GM19099 (cell line): ENCODE results near the gene PTPN21.

ENCODE experiments used
- POLR2A ChIP-seq: IDR thresholded peaks from 3 replicates; pipeline ENCODE4 v1.6.1; 2011; ENCODE audit warnings: low read depth; ENCODE audit not compliant: insufficient read length; ENCODE audit errors: extremely low read depth

The PTPN21 gene

GRCh38 chr14:88535813-88536212 lies 19.0 kb downstream of the PTPN21 start:
- no peak for TF ChIP-seq POLR2A

GRCh38 chr14:88535149-88535548 lies 19.7 kb downstream of the PTPN21 start:
- TF ChIP-seq POLR2A = no peak

GRCh38 chr14:88533064-88533602 lies 21.7 kb downstream of the PTPN21 start:
- no peak for TF ChIP-seq POLR2A

- TF ChIP-seq POLR2A = no peak
Measured at GRCh38 chr14:88522393-88522792, 32.4 kb downstream of the PTPN21 start.

- no peak for TF ChIP-seq POLR2A
Measured at GRCh38 chr14:88521818-88522217, 33.0 kb downstream of the PTPN21 start.

GRCh38 chr14:88519907-88520306 lies 34.9 kb downstream of the PTPN21 start:
- no peak for TF ChIP-seq POLR2A

GRCh38 chr14:88518592-88519512 lies 36.0 kb downstream of the PTPN21 start:
- TF ChIP-seq POLR2A = no peak

- no peak for TF ChIP-seq POLR2A
Measured at GRCh38 chr14:88516861-88517357, 37.9 kb downstream of the PTPN21 start.

- TF ChIP-seq POLR2A = no peak
Measured at GRCh38 chr14:88515499-88516221, 39.1 kb downstream of the PTPN21 start.

GRCh38 chr14:88507208-88507607 lies 47.6 kb downstream of the PTPN21 start:
- TF ChIP-seq POLR2A = no peak

GRCh38 chr14:88505621-88506020 lies 49.2 kb downstream of the PTPN21 start:
- no peak for TF ChIP-seq POLR2A

- no peak for TF ChIP-seq POLR2A
Measured at GRCh38 chr14:88504602-88505001, 50.2 kb downstream of the PTPN21 start.

GRCh38 chr14:88503754-88504406 lies 50.9 kb downstream of the PTPN21 start:
- no peak for TF ChIP-seq POLR2A

GRCh38 chr14:88502740-88503139 lies 52.1 kb downstream of the PTPN21 start:
- no peak for TF ChIP-seq POLR2A

- no peak for TF ChIP-seq POLR2A
Measured at GRCh38 chr14:88500611-88501010, 54.2 kb downstream of the PTPN21 start.
